Islet precursor cell (in vitro differentiated cells): ENCODE results near the gene RGS2.

Experiments
- DNase-seq: peaks from one replicate; pipeline ENCODE4 v3.0.0-alpha.2; 2018

Gene RGS2

DNA sequence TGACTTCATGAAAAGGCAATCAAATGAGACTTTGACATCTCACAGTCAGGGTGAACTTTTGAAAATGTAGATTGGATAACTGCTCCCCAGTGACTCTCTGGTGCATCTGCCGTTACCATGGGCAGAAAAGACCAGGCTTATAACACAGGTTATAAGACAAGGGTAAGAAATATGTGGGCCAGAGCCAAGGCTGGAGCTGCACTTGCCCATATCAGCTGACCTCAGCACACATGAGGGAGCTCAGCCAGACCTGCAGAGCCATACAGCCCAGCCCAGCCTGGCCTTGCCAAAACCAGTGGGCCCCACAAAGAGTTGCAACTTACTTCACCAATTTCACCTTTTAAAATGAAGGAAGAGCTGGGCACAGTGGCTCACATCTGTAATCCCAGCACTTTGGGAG, 11.7 kb upstream of the RGS2 start:
- no peak for DNase-seq

DNA sequence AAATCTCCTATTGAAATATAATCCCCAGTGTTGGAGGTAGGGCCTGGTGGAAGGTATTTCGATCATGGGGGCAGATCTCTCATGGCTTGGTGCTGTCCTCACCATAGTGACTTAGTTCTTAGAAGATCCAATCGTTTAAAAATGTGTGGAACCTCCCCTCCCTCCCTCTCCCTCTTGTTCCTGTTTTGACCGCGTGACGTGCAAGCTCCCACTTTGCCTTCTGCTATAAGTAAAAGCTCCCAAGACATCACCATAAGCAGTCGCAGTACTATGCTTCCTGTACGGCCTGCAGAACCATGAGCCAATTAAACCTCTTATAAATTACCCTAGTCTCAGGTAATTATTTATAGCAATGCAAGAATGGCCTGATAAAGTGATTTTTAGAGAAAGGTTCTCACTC, 10.9 kb upstream of the RGS2 start:
- DNase-seq = no peak

DNA sequence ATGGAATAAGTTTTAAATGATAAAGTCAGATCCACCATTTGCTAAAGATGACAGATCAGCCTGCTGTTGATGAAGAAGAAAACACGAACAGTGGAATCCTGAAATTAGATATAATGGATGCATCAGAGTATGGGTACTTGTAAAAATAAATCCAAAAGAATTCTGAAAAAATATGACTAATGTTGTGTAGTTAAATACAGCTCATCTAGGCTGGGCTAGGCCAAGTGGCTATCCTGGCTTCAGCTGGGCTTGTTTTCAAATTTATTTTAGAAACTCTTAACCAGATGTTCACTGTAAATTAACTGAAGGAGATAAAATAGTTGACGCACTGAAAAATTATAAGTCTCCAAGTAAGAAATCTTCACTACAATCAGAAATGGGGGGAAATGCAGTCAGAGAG, 7.4 kb upstream of the RGS2 start:
- no peak for DNase-seq

DNA sequence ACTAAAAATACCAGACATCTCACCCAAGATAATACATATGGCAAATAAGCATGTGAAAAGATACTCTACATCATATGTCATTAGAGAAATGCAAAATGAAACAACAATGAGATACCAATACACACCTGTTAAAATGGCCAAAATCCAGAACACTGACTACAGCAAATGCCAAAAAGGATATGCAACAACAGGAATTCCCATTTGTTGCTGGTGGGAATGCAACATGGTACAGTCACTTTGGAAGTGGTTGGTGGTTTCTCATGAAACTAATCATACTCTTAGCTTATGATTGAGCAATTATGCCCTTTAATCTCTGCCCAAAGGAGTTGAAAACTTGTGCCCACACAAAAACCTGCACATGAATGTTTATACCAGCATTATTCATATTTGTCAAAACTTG, 6.4 kb upstream of the RGS2 start:
- no peak for DNase-seq

DNA sequence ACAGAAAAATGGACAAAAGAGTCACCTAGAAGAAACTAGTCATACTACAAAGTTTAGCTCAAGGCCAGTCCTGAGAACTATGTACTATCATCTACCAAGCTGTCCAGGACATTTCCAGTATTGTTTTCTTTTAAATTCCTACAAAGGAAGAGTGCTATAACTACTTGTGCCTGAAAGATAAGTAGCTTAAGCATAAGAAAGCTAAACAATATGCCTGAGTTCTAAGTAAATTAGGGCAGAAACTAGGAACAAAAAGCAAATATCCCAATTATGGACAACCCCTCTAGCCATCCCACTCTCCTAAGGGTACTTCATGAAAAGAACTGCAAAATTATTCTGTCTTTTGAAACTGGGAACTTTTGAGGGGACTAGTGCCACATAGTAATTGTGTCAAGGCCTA, 5.3 kb upstream of the RGS2 start:
- no peak for DNase-seq

DNA sequence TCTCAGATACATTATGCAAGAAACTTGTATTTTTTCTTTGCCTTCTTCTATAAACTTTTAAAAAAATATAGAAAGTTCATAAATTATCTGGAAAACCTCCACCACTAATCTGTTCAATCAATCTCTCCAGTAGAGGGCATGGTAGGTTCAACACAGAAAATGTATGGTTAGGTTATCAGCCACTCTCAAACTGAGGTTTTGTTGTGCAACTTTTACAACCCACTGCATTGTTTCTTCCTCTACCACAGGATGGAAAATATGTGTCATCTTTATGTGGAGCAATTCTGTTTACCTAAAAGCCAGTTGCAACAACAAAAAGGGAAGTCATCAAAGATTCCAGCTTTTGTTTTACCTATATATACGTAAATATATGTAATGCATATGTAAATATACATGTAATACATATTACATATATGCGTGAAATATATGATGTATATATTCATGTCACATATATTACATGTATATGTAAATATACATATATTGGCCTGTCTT, 3.0 kb upstream of the RGS2 start:
- DNase-seq = no peak

DNA sequence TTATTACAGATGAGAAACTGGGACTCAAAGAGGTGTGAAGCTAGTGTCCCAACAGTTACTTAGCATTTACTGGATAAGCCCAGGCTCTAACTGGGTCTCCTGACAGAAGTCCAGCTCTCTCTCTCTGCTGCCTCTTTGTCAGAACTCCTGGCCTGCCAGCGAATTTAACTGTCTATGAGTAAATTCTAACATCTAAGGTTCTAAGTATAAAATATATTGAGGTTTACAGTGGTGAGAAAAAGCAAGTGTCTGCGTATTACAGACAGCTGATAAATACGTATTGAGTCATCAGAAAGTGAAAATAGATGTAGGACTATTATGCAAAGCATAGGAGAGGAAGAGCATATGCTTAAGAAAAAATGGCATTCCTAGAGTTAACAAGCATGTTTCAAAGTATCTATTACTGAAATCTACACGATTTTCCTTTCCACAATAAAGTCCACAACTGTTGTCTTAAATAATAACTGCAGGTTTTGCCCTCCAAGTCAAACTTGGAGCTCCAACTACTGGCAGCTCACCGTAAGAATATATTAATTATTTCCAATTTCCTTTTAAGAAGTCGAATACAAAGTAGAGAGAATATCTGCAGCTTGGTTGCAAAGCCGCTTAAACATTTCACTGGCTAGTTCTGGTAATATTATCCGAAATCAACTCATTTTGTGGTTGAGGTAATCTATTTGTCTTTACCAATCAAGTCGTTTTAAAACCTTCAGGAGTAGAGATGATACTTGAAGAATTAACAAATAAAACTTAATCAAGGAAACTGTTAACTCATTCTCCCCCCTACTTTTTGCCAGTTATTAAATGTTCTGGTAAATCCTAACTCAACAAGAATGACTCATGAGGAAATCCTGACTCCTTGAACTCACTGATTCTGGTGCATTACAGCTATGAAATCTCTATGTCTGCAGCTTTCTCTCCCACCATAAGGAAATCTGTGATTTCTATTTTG, 1.4 kb upstream of the RGS2 start:
- no peak for DNase-seq

DNA sequence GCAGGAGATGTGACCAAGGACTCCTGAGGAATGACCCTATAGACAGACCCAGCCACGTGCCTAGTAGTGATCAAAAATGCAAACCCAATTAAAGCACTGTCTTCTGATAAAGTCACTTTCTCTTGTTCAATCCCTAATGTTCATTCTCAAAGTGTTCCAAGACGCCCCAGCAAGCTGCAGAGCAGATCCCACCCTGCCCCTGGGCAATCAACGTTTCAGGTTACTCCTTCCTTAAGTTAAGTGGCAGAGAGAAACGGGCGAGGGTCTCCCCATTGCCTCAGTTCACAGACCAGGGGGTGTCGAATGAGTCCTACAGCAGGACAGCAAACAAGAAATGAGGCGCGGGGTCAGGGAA, 699 bp upstream of the RGS2 start:
- no peak for DNase-seq

DNA sequence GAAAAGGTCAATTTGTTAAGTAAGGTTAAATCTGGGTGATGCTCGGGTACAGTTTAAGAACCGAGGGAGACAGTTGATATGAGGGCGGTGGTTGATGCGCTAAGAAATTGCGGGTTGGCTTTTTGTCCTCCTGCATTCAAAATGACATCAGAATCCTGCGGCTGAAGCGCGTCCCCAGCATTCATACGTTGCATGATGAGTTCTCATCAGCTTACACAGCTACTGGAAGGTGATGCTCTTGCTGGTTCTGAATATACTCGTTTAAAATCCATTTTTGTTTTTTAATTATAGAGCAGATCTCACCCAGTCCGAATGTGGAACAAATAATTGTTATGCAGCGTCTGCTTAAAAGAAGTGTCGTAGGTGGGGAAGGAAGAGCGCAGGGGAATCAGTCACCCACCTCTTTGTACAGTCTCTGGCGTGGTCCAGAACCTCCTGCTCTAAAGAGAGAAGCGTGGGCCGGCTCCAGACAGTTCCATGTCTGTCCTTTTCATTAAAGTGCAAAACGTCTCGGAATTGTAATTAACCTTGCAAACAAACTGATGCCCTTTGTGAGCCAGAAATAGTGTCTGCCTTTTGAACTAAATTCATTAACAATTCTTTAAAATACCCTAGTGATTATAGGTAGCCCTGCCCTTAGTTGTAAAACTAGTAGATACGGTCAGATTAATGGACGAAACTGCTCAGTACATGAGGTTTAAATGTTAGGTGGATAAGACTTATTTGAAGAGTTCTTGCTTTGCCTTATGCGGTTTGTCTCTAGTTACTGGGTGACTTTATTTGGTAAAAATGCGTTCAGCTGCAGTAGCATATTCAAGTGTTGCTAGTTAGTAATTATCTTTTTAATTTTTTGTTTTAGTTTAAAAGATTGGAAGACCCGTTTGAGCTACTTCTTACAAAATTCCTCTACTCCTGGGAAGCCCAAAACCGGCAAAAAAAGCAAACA, 741 bp downstream of the RGS2 start:
- peak; percentile 63 for DNase-seq

DNA sequence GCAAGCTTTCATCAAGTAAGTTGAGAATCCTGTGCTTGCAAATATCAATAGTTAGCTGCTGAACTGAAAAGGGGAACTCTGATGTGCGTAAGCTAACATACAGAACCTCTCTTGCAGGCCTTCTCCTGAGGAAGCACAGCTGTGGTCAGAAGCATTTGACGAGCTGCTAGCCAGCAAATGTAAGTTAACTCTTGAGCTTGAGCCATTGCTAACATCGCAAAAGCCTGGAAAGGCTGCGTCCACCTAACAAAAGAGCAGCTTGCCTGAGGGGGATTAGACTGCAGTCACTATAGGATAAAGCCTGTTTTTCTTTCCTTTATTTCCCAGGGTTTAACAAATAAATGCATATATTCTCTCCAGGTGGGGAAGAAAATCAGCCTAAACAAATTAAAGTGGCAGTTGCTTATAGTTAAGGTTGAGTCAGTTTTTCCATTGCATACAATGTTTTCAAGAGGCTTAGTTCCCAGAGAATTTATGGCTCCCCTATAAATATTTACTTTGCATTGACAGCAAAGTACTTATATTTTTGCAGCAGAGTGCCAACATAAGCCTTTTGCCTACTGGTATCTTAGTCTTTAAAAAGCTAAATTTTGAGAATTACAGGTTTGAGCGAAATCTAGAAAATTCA, 1.5 kb downstream of the RGS2 start:
- DNase-seq = peak; percentile 55

DNA sequence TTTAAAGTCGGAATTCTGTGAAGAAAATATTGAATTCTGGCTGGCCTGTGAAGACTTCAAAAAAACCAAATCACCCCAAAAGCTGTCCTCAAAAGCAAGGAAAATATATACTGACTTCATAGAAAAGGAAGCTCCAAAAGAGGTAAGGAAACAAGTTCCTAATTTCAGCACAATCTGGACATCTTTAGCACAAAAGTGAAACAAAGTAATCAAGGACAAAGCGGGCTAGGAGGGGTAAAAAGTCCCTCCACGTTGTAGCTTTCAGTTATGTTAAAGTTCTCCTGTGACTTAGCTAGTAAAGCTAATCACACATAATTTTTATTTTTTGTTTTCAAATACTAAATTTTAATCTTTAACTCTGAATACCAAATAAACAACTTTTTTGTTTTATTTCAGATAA, 2.2 kb downstream of the RGS2 start:
- no peak for DNase-seq

DNA sequence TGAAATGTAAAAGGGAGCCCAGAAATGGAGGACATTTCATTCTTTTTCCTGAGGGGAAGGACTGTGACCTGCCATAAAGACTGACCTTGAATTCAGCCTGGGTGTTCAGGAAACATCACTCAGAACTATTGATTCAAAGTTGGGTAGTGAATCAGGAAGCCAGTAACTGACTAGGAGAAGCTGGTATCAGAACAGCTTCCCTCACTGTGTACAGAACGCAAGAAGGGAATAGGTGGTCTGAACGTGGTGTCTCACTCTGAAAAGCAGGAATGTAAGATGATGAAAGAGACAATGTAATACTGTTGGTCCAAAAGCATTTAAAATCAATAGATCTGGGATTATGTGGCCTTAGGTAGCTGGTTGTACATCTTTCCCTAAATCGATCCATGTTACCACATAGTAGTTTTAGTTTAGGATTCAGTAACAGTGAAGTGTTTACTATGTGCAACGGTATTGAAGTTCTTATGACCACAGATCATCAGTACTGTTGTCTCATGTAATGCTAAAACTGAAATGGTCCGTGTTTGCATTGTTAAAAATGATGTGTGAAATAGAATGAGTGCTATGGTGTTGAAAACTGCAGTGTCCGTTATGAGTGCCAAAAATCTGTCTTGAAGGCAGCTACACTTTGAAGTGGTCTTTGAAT, 2.9 kb downstream of the RGS2 start:
- DNase-seq = no peak

DNA sequence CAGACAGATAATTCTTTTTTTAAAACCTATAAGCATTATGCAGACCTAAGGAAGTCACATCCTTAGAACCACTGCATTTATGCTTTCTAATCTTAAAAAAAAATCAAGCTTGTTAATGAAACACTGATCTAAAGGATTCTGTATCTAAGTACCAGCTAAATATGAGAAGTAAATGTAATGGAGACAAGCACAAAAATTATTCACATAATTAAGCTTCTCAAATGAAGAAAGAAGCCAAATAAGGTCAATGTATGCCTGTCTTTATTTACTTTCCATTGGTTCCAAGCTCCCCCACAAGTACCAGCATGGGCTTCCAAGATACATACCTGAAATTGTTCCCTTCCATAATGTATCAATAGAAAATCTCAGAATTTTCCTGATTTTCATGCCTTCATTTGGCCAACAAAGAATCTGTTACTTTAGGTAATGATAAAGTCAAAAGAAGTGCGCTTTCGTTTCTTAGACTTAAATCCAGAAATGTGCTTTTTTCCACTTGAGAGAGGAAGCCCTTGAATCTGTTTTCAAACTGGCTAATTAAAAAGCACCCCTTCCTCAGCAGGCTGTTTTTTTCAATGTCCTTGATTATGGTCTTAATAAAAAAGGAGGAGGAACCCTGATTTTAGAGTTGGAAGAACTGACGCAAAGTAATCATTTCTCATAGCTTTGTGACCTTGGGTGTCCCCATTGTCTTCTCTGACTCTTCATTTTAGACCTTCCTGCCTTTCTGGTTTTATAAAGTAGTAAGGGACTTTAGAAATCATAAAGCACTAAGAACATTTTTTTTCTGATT, 3.8 kb downstream of the RGS2 start:
- no peak for DNase-seq

DNA sequence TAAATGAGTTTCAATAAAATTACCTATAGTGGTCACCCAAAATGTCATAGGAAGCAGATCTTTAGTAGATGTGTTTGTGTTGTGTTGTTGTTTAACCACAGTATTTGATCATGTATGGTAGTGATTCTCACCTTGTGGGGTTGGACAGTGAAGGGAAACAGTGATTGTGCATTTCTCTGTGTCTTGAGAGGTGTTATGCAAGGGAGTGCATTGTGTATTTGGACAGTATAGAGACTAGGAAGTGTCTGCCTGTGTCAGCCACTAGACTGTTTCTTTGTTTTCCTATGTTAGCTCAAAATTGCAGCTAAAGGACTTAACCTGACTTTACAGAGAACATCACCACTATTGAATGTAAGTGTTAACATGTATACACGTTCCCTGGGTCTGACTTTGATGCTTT, 6.0 kb downstream of the RGS2 start:
- DNase-seq = no peak

DNA sequence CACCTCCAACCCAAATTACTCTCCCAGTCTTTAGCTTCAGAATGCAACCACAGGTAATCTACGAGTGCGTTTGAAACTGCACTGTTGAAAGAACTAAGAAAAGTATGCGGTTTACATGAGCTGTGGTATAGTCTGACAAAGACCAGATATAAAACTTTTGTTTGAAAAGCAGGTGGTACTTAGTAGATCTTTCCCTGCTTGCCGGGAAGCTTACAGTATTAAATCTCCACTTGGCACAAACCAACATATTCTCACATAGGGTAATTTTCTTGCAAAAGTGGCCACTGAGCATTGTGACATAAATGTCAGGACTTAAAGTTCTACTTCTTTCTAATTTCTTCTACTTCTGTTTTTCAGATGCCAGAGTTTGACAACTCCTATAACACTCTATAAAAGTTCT, 8.4 kb downstream of the RGS2 start:
- DNase-seq = no peak

DNA sequence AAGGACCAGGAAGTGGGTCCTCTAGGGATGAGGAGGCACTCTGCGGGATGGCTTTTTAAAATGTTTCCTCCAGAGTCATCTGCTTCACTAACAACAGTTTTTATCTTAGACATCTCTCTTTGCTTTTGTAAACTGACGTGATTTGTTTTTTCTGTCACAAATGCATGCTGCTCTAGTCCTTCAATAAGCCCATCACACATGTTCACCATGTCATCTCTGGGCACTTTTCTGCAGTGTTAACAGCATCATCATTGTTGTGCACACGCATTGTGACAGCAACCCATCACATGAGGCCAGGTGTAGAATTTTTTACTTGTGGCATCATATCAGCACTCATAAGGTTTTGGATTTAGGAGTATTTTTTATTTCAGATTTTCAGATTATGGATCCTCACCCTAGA, 12.5 kb downstream of the RGS2 start:
- no peak for DNase-seq

DNA sequence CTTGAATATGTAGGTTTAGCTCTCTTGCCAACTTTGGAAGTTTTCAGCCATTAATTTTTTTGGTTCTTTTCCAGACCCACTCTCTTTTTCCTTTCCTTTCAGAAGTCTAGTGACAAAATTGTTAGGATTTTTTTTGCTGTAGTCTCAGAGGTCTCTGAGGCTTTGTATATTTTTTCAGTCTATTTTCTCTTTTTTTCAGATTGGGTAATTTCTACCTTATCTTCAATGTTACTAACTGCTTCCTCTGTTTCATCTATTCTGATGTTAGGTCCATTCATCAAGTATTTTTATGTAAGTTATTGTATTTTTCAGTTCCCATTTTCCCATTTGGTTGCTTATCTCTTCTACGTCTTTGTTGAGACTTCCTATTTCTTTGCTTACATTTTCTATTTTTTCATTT, 15.7 kb downstream of the RGS2 start:
- no peak for DNase-seq

DNA sequence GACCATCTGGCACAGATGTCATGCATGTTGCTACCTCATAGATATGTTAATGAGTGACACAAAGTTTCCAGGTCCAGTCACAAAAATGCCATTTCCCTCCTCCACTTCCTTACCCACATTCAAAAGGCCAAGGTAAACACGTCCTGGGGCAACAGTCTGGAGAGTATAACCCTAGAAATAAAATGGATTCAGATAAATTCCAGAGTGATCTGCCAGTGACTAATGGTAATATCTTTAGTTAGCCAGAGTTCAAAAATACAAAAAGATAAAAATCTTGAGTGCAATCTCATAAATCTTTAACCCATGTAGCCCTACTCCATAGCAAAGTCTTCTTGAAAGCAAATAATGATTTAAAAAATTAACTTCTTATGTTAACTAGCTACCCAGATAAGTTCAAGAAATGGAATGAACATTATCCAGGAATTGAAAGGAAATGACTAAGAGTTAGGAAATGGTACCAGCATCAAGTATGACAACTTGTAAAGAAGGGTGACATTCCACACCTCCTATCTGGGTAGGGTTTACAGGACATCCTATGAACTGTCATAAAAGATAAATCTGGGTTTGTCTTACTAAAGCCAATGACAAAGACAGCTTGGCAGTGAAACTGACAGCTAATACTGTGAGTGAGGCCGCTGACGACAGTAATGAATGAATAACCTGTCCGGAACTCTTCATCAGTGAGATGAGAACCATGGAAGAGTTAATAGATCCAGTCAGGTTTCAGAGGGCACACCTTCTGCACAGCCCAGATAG, 18.1 kb downstream of the RGS2 start:
- DNase-seq = peak; percentile 64

DNA sequence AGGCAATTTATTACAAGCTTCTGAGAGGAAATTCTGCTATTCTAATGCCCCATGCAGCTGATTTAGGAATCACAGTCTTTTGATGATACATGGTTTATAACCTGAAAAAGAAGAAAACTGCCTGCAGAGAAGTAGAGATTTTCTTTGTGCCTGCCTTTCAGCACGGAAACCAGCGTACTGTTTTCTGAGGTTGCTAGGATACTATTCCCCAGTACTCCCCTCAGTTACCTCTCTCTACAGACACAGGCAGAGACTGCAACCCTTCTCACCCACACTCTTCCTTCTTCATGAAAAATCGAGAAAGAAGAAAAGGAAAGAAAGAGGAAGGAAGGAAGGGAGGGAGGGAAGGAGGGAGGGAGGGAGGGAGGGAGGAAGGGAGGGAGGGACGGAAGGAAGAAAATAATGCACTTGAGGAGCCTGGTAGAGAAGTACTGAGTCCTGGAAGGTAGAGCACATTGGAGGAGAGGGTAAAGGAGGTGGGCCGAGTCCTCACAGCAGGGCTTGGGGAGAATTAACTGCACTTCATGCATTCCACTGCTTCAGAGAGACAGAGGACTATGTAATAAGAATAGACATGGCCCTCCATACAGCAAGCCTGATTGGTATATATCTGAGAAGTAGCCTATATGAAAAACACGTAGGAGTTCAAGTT, 21.9 kb downstream of the RGS2 start:
- no peak for DNase-seq

DNA sequence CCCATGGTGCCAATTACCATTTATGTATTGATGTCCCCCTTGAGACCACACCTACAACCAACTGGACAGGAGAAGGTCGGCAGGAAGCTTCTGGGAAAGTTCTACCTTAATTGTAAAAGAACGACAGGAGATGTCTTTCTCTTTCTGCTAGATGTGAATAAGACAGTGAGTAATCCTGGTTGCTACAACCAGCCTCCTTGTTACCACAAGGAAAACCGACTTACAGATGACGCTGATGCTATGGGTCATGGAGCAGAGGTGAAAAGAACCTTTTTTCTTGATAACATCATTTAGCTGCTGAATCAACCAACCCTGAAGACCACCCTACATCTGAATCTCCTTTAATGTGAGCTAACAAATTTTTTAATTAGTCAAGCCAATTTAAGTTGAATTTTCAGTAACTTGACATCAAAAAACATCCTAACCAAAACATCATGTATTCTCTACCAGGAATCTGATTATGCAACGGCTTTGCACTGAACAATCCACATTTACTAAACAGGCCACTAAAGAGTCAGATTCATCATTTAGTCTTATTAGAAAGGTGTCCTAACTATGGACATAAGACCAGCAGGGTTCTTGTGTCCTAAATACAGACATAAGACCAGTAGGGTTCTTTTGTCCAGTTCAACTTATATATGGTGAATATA, 23.0 kb downstream of the RGS2 start:
- DNase-seq = no peak
